SK-N-SH treated with all-trans-retinoic acid at 6 μM for 48 hours (cell line): ENCODE measurements around the gene SCAP.

Source experiments
- ATAC-seq: fragments of 200-7000 bp; cut with Tn5 transposase; 3 replicates; pipeline ENCODE4 v1.9.1; 2020; ENCODE audit warnings: mild to moderate bottlenecking, moderate library complexity
- ARNTL ChIP-seq: fragments of 450-650 bp; formaldehyde crosslinking; IDR thresholded peaks from 2 replicates; pipeline ENCODE4 v1.5.0; 2020; ENCODE audit warnings: low read depth, mild to moderate bottlenecking, moderate library complexity, borderline replicate concordance
- CREB5 ChIP-seq: fragments of 250-450 bp; sonication (Bioruptor Pico); IDR thresholded peaks from 2 replicates; pipeline ENCODE4 v1.5.1; 2020; ENCODE audit warnings: low read depth, mild to moderate bottlenecking, moderate library complexity
- CSDC2 ChIP-seq: fragments of 250-450 bp; sonication (Bioruptor Pico); IDR thresholded peaks from 2 replicates; pipeline ENCODE4 v1.5.0; 2020; ENCODE audit warnings: mild to moderate bottlenecking, moderate library complexity
- CSRNP3 ChIP-seq: fragments of 250-450 bp; sonication (Bioruptor Pico); IDR thresholded peaks from 2 replicates; pipeline ENCODE4 v1.5.1; 2021; ENCODE audit warnings: mild to moderate bottlenecking, moderate library complexity
- ESRRG ChIP-seq: fragments of 250-450 bp; sonication (Bioruptor Pico); IDR thresholded peaks from 2 replicates; pipeline ENCODE4 v1.6.1; 2021; ENCODE audit warnings: mild to moderate bottlenecking
- GLIS3 ChIP-seq: fragments of 250-450 bp; sonication (Bioruptor Pico); IDR thresholded peaks from 2 replicates; pipeline ENCODE4 v1.5.0; 2020; ENCODE audit warnings: mild to moderate bottlenecking, moderate library complexity
- OSR1 ChIP-seq: fragments of 250-450 bp; sonication (Bioruptor Pico); IDR thresholded peaks from 2 replicates; pipeline ENCODE4 v1.8.0; 2022; ENCODE audit warnings: moderate library complexity, mild to moderate bottlenecking, inconsistent platforms
- POU6F1 ChIP-seq: fragments of 250-450 bp; sonication (Bioruptor Pico); IDR thresholded peaks from 2 replicates; pipeline ENCODE4 v1.8.0; 2021; ENCODE audit warnings: low read depth, mild to moderate bottlenecking, moderate library complexity, borderline replicate concordance
- PPARA ChIP-seq: fragments of 250-450 bp; sonication (Bioruptor Pico); IDR thresholded peaks from 2 replicates; pipeline ENCODE4 v1.5.0; 2020; ENCODE audit warnings: mild to moderate bottlenecking, borderline replicate concordance
- RARB ChIP-seq: fragments of 250-450 bp; sonication (Bioruptor Pico); IDR thresholded peaks from 2 replicates; pipeline ENCODE4 v1.8.0; 2021; ENCODE audit warnings: mild to moderate bottlenecking, moderate library complexity
- SNAI2 ChIP-seq: fragments of 250-450 bp; sonication (Bioruptor Pico); IDR thresholded peaks from 2 replicates; pipeline ENCODE4 v1.5.0; 2020; ENCODE audit warnings: mild to moderate bottlenecking, moderate library complexity
- TCF4 ChIP-seq: fragments of 250-450 bp; sonication (Bioruptor Pico); IDR thresholded peaks from 2 replicates; pipeline ENCODE4 v1.8.0; 2021; ENCODE audit warnings: mild to moderate bottlenecking, moderate library complexity, borderline replicate concordance
- TOX ChIP-seq: fragments of 250-450 bp; sonication (Bioruptor Pico); IDR thresholded peaks from 2 replicates; pipeline ENCODE4 v1.8.0; 2021; ENCODE audit warnings: mild to moderate bottlenecking, moderate library complexity, borderline replicate concordance
- TSHZ2 ChIP-seq: fragments of 250-450 bp; sonication (Bioruptor Pico); IDR thresholded peaks from 2 replicates; pipeline ENCODE4 v1.5.0; 2020; ENCODE audit warnings: mild to moderate bottlenecking, moderate library complexity
- ZC3H10 ChIP-seq: fragments of 250-450 bp; sonication (Bioruptor Pico); IDR thresholded peaks from 2 replicates; pipeline ENCODE4 v1.5.1; 2021; ENCODE audit warnings: mild to moderate bottlenecking, moderate library complexity
- ZFP3 ChIP-seq: fragments of 250-450 bp; sonication (Bioruptor Pico); IDR thresholded peaks from 2 replicates; pipeline ENCODE4 v1.5.0; 2020; ENCODE audit warnings: mild to moderate bottlenecking, moderate library complexity
- ZFP30 ChIP-seq: fragments of 450-650 bp; formaldehyde crosslinking; IDR thresholded peaks from 2 replicates; pipeline ENCODE4 v1.5.0; 2022; ENCODE audit warnings: mild to moderate bottlenecking, moderate library complexity
- ZNF565 ChIP-seq: fragments of 450-650 bp; formaldehyde crosslinking; conservative IDR thresholded peaks from 2 replicates; pipeline ENCODE4 v1.5.0; 2020; ENCODE audit warnings: low read depth, mild to moderate bottlenecking, moderate library complexity
- ZNF70 ChIP-seq: fragments of 450-650 bp; formaldehyde crosslinking; IDR thresholded peaks from 2 replicates; pipeline ENCODE4 v1.5.0; 2020; ENCODE audit warnings: mild to moderate bottlenecking, moderate library complexity
- ZNF8 ChIP-seq: fragments of 450-650 bp; formaldehyde crosslinking; IDR thresholded peaks from 2 replicates; pipeline ENCODE4 v1.5.0; 2020; ENCODE audit warnings: mild to moderate bottlenecking, moderate library complexity

Gene SCAP

GRCh38 chr3:47409688-47410416 is 65.9 kb downstream of the SCAP start:
- TF ChIP-seq OSR1 (CRISPR knock-in tag) (no peak), ZNF565 (CRISPR knock-in tag) (no peak), RARB (no peak), ZFP30 (CRISPR knock-in tag) (no peak), ZNF70 (CRISPR knock-in tag) (no peak), ZC3H10 (CRISPR knock-in tag) (no peak), CSDC2 (no peak), ZNF8 (no peak), TCF4 (CRISPR knock-in tag) (no peak), PPARA (CRISPR knock-in tag) (no peak), CSRNP3 (CRISPR knock-in tag) (no peak), GLIS3 (no peak)
- no peak for ATAC-seq

GRCh38 chr3:47409284-47409683 is 66.5 kb downstream of the SCAP start:
- no peak for TF ChIP-seq ZFP30 (CRISPR knock-in tag)
- no peak for TF ChIP-seq ZFP3 (CRISPR knock-in tag)
- no peak for TF ChIP-seq PPARA (CRISPR knock-in tag)
- TF ChIP-seq CSDC2, result no peak
- TF ChIP-seq OSR1 (CRISPR knock-in tag), result no peak
- no peak for TF ChIP-seq ESRRG (CRISPR knock-in tag)
- TF ChIP-seq CSRNP3 (CRISPR knock-in tag), result no peak
- no peak for TF ChIP-seq GLIS3
- no peak for TF ChIP-seq TOX (CRISPR knock-in tag)
- TF ChIP-seq CREB5 (CRISPR knock-in tag), result no peak
- TF ChIP-seq ZNF565 (CRISPR knock-in tag), result no peak
- ATAC-seq, result no peak

GRCh38 chr3:47408839-47409229 is 66.9 kb downstream of the SCAP start:
- no peak for TF ChIP-seq ZC3H10 (CRISPR knock-in tag)
- no peak for TF ChIP-seq ZFP30 (CRISPR knock-in tag)
- TF ChIP-seq ARNTL (CRISPR knock-in tag), result no peak
- no peak for TF ChIP-seq POU6F1
- TF ChIP-seq TCF4 (CRISPR knock-in tag), result no peak
- TF ChIP-seq ESRRG (CRISPR knock-in tag), result no peak
- TF ChIP-seq TSHZ2 (CRISPR knock-in tag), result no peak
- TF ChIP-seq SNAI2 (CRISPR knock-in tag), result no peak
- TF ChIP-seq ZNF70 (CRISPR knock-in tag), result no peak
- no peak for TF ChIP-seq CSDC2
- no peak for TF ChIP-seq OSR1 (CRISPR knock-in tag)
- no peak for TF ChIP-seq ZNF8
- no peak for TF ChIP-seq ZFP3 (CRISPR knock-in tag)
- no peak for TF ChIP-seq CREB5 (CRISPR knock-in tag)
- ATAC-seq, result no peak
